OCI-LY3 (cell line): ENCODE data around the gene ATP10A.

Experiments used
- CTCF ChIP-seq: fragments of 200-600, 300-600 bp; sonication (generic); IDR thresholded peaks from 2 replicates; pipeline ENCODE4 v1.5.1; 2014; ENCODE audit warnings: antibody characterized with exemption, low read length, low read depth
- EZH2phosphoT487 ChIP-seq: fragments of 200-600 bp; shearing (Covaris generic); IDR thresholded peaks from 2 replicates; pipeline ENCODE4 v1.6.1; 2018; ENCODE audit warnings: antibody characterized with exemption, mixed run types, low read depth

- no peak for TF ChIP-seq CTCF
- TF ChIP-seq EZH2phosphoT487: no peak
These were observed 18.0 kb downstream of the ATP10A start for GRCh38 chr15:25844981-25845680.
